ENCODE measurements around the gene TM7SF2. TPM values are rescaled to one million over a fixed set of nuclear protein-coding genes. Genes with fewer than 3 reads are reported as not detected.

Gene TM7SF2
- total and polyA plus RNA-seq, 2 donors (not counting 1 experiment from before 2014, with no cell fraction given), result 23.9 to 28.5 TPM

GRCh38 chr11:65121865-65122696 is 10.4 kb downstream of the TM7SF2 start, which contains the start of the genes FAU and MRPL49:
Gene FAU (minus strand): TSS chr11:65122134. CDS start chr11:65121813, 321 bp downstream.
Gene MRPL49 (plus strand): TSS chr11:65122321. CDS start chr11:65122347, 26 bp downstream.
- peaks cover 79% of the 10 kb centered on the region for H3K79me2 ChIP-seq (ENCODE audit: control insufficient read depth, insufficient read depth, low read length)
- Mint-ChIP-seq H3K27ac (peak within 1 kb of the TSS; percentile 99), H3K4me1 (peaks cover 55% of the 10 kb centered on the region)

More at GRCh38 chr11:65121865-65122696, 10.4 kb downstream of the TM7SF2 start, which contains the start of the genes FAU and MRPL49:
- DNase-seq (peak; percentile 99), ATAC-seq (ENCODE audit: low read depth) (peak; percentile 78)
- Histone ChIP-seq H3K36me3 (replicated peaks in 1 of 2; ENCODE audit: control extremely low read depth in 1 of 2, control insufficient read depth in 1 of 2, extremely low read depth in 1 of 2, insufficient read depth in 2 of 2, low read length in 1 of 2) (peaks cover 0 to 60% of the 10 kb centered on the region in 2 experiments), H3K27me3 (replicated peaks in 1 of 4; ENCODE audit: control extremely low read depth in 1 of 4, control insufficient read depth in 3 of 4, insufficient read depth in 4 of 4, low read length in 3 of 4) (no peaks in the 10 kb centered on the region), H2AFZ (ENCODE audit: insufficient read depth, low read depth, low read length, poor library complexity, severe bottlenecking) (peak within 1 kb of the TSS; percentile 77), H3K4me3 (ENCODE audit: control extremely low read depth in 1 of 5, extremely low read depth in 1 of 5, insufficient read depth in 1 of 5, low read depth in 2 of 5, low read length in 4 of 5) (peak within 1 kb of the TSS; percentile 70 to 98 (median 95)), H3K4me1 (ENCODE audit: control insufficient read depth in 2 of 2, insufficient read depth in 2 of 2, low read length in 2 of 2) (peaks cover 25 to 46% of the 10 kb centered on the region in 2 donors), H3K27ac (ENCODE audit: low read length in 2 of 2) (peak within 1 kb of the TSS; percentile 93 to 96), H3K4me2 (replicated peaks; ENCODE audit: low read depth, low read length, poor library complexity, severe bottlenecking) (peak within 1 kb of the TSS; percentile 92), H4K20me1 (ENCODE audit: control insufficient read depth, insufficient read depth, low read length, poor library complexity, severe bottlenecking) (peaks cover 34% of the 10 kb centered on the region), H3K9me3 (ENCODE audit: control extremely low read depth in 1 of 3, control insufficient read depth in 2 of 3, insufficient read depth in 1 of 3, low read length in 2 of 3) (no peaks in the 10 kb centered on the region), H3K9ac (ENCODE audit: low read length) (peak within 1 kb of the TSS; percentile 95)
- ChIA-PET POLR2A (interaction anchor here (0.6 to 7.3 kb wide), 18 partner anchors 7 to 1160 kb away, joined by 3 to 160 read pairs (median 3); partner anchors contain the start of genes ARL2, CAPN1, EHBP1L1 and MAJIN), CTCF (interaction anchor here (0.7 to 5.0 kb wide), 20 partner anchors 9 to 673 kb away, joined by 3 to 47 read pairs (median 4); partner anchors contain the start of genes ARL2, CAPN1, CDC42BPG and SYVN1)
- TF ChIP-seq EZH2 (IDR thresholded peaks at IDR 0.05; ENCODE audit: borderline replicate concordance, insufficient read depth, low read depth, low read length, poor library complexity, severe bottlenecking) (no peak), CTCF (IDR thresholded peaks at IDR 0.05) (no peak)
- H3K4me3 Mint-ChIP-seq, result peak within 1 kb of the TSS; percentile 98
- H3K9me3 Mint-ChIP-seq (ENCODE audit: insufficient read depth), result no peaks in the 10 kb centered on the region
- H3K27me3 Mint-ChIP-seq, result no peaks in the 10 kb centered on the region
- intact Hi-C loops (cut with micrococcal nuclease), result loop anchor here (1.0 kb wide), 3 partner anchors 10 to 38 kb away; partner anchors contain the start of genes CDCA5 and ZFPL1
- 0% methylated on average over 62 of the region's 64 CpGs for WGBS (ENCODE audit: insufficient coverage)
